ENCODE data around the gene LRRC38.
"Not testable (repeated sequence)": the region's sequence is repeated elsewhere in the genome, so short reads cannot be mapped to it uniquely, and the experiment has no call there.

Gene LRRC38

GRCh38 chr1:13513895-13514546, at the start of gene LRRC38:
TSS of gene LRRC38 (minus strand) at chr1:13514003. CDS start at chr1:13513593, 410 bp downstream.
- DNase-seq (ENCODE audit: low spot score): no peak

- DNase-seq (ENCODE audit: low spot score): not testable (repeated sequence)
Observed at GRCh38 chr1:13562981-13563380, 49.2 kb upstream of the LRRC38 start.

- DNase-seq (ENCODE audit: low spot score): no peak
Observed at GRCh38 chr1:13560541-13560940, 46.7 kb upstream of the LRRC38 start.

- no peak for DNase-seq (ENCODE audit: low spot score)
Observed at GRCh38 chr1:13556224-13556764, 42.5 kb upstream of the LRRC38 start.

GRCh38 chr1:13554798-13555197, 41.0 kb upstream of the LRRC38 start:
- DNase-seq (ENCODE audit: low spot score): no peak

- DNase-seq (ENCODE audit: low spot score): no peak
Observed at GRCh38 chr1:13550663-13551062, 36.9 kb upstream of the LRRC38 start.

GRCh38 chr1:13549521-13549920, 35.7 kb upstream of the LRRC38 start:
- DNase-seq (ENCODE audit: low spot score): no peak

GRCh38 chr1:13549021-13549420, 35.2 kb upstream of the LRRC38 start:
- no peak for DNase-seq (ENCODE audit: low spot score)

GRCh38 chr1:13548281-13548680, 34.5 kb upstream of the LRRC38 start:
- DNase-seq (ENCODE audit: low spot score): no peak

GRCh38 chr1:13546791-13547190, 33.0 kb upstream of the LRRC38 start:
- no peak for DNase-seq (ENCODE audit: low spot score)

GRCh38 chr1:13544221-13544556, 30.4 kb upstream of the LRRC38 start:
- DNase-seq (ENCODE audit: low spot score): no peak

- no peak for DNase-seq (ENCODE audit: low spot score)
Observed at GRCh38 chr1:13543451-13544220, 29.8 kb upstream of the LRRC38 start.

- DNase-seq (ENCODE audit: low spot score): no peak
Observed at GRCh38 chr1:13541435-13542215, 27.8 kb upstream of the LRRC38 start.

GRCh38 chr1:13540866-13541265, 27.1 kb upstream of the LRRC38 start:
- no peak for DNase-seq (ENCODE audit: low spot score)

- no peak for DNase-seq (ENCODE audit: low spot score)
Observed at GRCh38 chr1:13539683-13540082, 25.9 kb upstream of the LRRC38 start.

GRCh38 chr1:13538832-13539231, 25.0 kb upstream of the LRRC38 start:
- no peak for DNase-seq (ENCODE audit: low spot score)

- DNase-seq (ENCODE audit: low spot score): no peak
Observed at GRCh38 chr1:13536571-13536970, 22.8 kb upstream of the LRRC38 start.

- DNase-seq (ENCODE audit: low spot score): no peak
Observed at GRCh38 chr1:13535227-13535626, 21.4 kb upstream of the LRRC38 start.

- DNase-seq (ENCODE audit: low spot score): no peak
Observed at GRCh38 chr1:13528320-13528719, 14.5 kb upstream of the LRRC38 start.

- DNase-seq (ENCODE audit: low spot score): no peak
Observed at GRCh38 chr1:13523780-13524477, 10.1 kb upstream of the LRRC38 start.

- DNase-seq (ENCODE audit: low spot score): no peak
Observed at GRCh38 chr1:13520985-13521384, 7.2 kb upstream of the LRRC38 start.

- DNase-seq (ENCODE audit: low spot score): peak; percentile 53
Observed at GRCh38 chr1:13517193-13517812, 3.5 kb upstream of the LRRC38 start.

Data from NAMALWA (cell line).